ENCODE results near the gene LRP1B. TPM values are rescaled to one million over a fixed set of nuclear protein-coding genes. Genes with fewer than 3 reads are reported as not detected.

LRP1B gene
- total and polyA plus RNA-seq, 4 donors: 0.01 to 0.84 (median 0.17) TPM

DNA sequence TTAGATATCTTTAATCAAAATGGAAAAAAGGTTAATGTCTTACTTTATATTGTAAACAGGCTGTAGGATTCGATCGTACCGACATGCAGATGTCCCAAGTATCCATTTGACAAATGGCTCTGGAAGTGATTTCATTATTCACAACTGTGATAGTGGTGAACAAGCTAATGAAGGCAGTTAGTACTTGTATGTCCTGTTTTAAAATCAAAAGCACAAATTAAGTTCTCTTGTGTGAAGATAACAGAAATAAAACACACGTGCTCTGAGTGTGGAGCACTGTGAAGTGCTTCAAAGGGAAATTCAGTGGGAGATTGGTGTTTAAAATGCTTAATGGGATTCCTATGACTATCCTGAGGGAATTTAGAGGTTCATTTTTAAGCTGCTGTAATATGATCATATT is 8.6 kb upstream of the LRP1B start:
- Histone ChIP-seq H3K9ac (ENCODE audit: low read depth in 1 of 2, low read length in 2 of 2) (no peak overlapping the region), H3K27ac (ENCODE audit: low read depth in 1 of 2, low read length in 2 of 2) (no peak overlapping the region), H3K4me1 (ENCODE audit: control insufficient read depth in 4 of 4, insufficient read depth in 4 of 4, low read length in 3 of 4) (no peaks in the 10 kb centered on the region), H3K36me3 (ENCODE audit: control insufficient read depth in 4 of 4, insufficient read depth in 3 of 4, low read depth in 1 of 4, low read length in 3 of 4) (no peaks in the 10 kb centered on the region), H3K9me3 (ENCODE audit: control insufficient read depth in 4 of 4, low read length in 3 of 4) (no peaks in the 10 kb centered on the region), H3K4me3 (ENCODE audit: low read depth in 1 of 3, low read length in 3 of 3) (no peak overlapping the region), H3K27me3 (ENCODE audit: control insufficient read depth in 4 of 4, insufficient read depth in 4 of 4, low read length in 3 of 4) (peaks cover 0 to 4% (median 0%) of the 10 kb centered on the region in 4 donors)
- DNase-seq (ENCODE audit: low spot score): no peak
- TF ChIP-seq ATF3 (IDR thresholded peaks at IDR 0.05) (no peak), SP1 (IDR thresholded peaks at IDR 0.05) (no peak), HNF4A (conservative IDR thresholded peaks at IDR 0.05) (no peak)
- TF ChIP-seq, protein P1, sequence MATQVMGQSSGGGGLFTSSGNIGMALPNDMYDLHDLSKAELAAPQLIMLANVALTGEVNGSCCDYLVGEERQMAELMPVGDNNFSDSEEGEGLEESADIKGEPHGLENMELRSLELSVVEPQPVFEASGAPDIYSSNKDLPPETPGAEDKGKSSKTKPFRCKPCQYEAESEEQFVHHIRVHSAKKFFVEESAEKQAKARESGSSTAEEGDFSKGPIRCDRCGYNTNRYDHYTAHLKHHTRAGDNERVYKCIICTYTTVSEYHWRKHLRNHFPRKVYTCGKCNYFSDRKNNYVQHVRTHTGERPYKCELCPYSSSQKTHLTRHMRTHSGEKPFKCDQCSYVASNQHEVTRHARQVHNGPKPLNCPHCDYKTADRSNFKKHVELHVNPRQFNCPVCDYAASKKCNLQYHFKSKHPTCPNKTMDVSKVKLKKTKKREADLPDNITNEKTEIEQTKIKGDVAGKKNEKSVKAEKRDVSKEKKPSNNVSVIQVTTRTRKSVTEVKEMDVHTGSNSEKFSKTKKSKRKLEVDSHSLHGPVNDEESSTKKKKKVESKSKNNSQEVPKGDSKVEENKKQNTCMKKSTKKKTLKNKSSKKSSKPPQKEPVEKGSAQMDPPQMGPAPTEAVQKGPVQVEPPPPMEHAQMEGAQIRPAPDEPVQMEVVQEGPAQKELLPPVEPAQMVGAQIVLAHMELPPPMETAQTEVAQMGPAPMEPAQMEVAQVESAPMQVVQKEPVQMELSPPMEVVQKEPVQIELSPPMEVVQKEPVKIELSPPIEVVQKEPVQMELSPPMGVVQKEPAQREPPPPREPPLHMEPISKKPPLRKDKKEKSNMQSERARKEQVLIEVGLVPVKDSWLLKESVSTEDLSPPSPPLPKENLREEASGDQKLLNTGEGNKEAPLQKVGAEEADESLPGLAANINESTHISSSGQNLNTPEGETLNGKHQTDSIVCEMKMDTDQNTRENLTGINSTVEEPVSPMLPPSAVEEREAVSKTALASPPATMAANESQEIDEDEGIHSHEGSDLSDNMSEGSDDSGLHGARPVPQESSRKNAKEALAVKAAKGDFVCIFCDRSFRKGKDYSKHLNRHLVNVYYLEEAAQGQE (IDR thresholded peaks at IDR 0.05): no peak
- 56% methylated on average over 4 of the region's 4 CpGs for WGBS

GRCh38 chr2:142136571-142136970 is 5.8 kb upstream of the LRP1B start:
- no peak overlapping the region for H3K9ac ChIP-seq (ENCODE audit: low read depth in 1 of 2, low read length in 2 of 2)
- no peaks in the 10 kb centered on the region for H3K9me3 ChIP-seq (ENCODE audit: control insufficient read depth in 4 of 4, low read length in 3 of 4)
- no peak overlapping the region for H3K27ac ChIP-seq (ENCODE audit: low read depth in 1 of 2, low read length in 2 of 2)
- H3K4me1 ChIP-seq (ENCODE audit: control insufficient read depth in 4 of 4, insufficient read depth in 4 of 4, low read length in 3 of 4): peaks cover 0 to 3% (median under 1%) of the 10 kb centered on the region in 4 donors
- TF ChIP-seq EGR1 (IDR thresholded peaks at IDR 0.05; ENCODE audit: low read depth in 2 of 2) (no peak), NR2F2 (IDR thresholded peaks at IDR 0.05) (no peak), FOXA2 (IDR thresholded peaks at IDR 0.05) (no peak), JUND (IDR thresholded peaks at IDR 0.05) (no peak), SP1 (IDR thresholded peaks at IDR 0.05) (no peak)
- TF ChIP-seq, protein P2, sequence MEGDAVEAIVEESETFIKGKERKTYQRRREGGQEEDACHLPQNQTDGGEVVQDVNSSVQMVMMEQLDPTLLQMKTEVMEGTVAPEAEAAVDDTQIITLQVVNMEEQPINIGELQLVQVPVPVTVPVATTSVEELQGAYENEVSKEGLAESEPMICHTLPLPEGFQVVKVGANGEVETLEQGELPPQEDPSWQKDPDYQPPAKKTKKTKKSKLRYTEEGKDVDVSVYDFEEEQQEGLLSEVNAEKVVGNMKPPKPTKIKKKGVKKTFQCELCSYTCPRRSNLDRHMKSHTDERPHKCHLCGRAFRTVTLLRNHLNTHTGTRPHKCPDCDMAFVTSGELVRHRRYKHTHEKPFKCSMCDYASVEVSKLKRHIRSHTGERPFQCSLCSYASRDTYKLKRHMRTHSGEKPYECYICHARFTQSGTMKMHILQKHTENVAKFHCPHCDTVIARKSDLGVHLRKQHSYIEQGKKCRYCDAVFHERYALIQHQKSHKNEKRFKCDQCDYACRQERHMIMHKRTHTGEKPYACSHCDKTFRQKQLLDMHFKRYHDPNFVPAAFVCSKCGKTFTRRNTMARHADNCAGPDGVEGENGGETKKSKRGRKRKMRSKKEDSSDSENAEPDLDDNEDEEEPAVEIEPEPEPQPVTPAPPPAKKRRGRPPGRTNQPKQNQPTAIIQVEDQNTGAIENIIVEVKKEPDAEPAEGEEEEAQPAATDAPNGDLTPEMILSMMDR (IDR thresholded peaks at IDR 0.05; ENCODE audit: low read depth, low read length, missing input control): no peak
- peaks cover 0 to 4% (median 0%) of the 10 kb centered on the region in 4 donors for H3K27me3 ChIP-seq (ENCODE audit: control insufficient read depth in 4 of 4, insufficient read depth in 4 of 4, low read length in 3 of 4)
- H3K4me3 ChIP-seq (ENCODE audit: low read depth in 1 of 3, low read length in 3 of 3): no peak overlapping the region
- no peaks in the 10 kb centered on the region for H3K36me3 ChIP-seq (ENCODE audit: control insufficient read depth in 4 of 4, insufficient read depth in 3 of 4, low read depth in 1 of 4, low read length in 3 of 4)
- no peak for DNase-seq (ENCODE audit: low spot score)

- DNase-seq (ENCODE audit: low spot score): no peak
- Histone ChIP-seq H3K27me3 (ENCODE audit: control insufficient read depth in 4 of 4, insufficient read depth in 4 of 4, low read length in 3 of 4) (peaks cover 0 to 4% (median 0%) of the 10 kb centered on the region in 4 donors), H3K9me3 (ENCODE audit: control insufficient read depth in 4 of 4, low read length in 3 of 4) (no peaks in the 10 kb centered on the region), H3K27ac (ENCODE audit: low read depth in 1 of 2, low read length in 2 of 2) (no peak overlapping the region), H3K4me1 (ENCODE audit: control insufficient read depth in 4 of 4, insufficient read depth in 4 of 4, low read length in 3 of 4) (peaks cover 0 to 14% (median 9%) of the 10 kb centered on the region in 4 donors), H3K9ac (ENCODE audit: low read depth in 1 of 2, low read length in 2 of 2) (no peak overlapping the region), H3K4me3 (ENCODE audit: low read depth in 1 of 3, low read length in 3 of 3) (no peak overlapping the region), H3K36me3 (ENCODE audit: control insufficient read depth in 4 of 4, insufficient read depth in 3 of 4, low read depth in 1 of 4, low read length in 3 of 4) (no peaks in the 10 kb centered on the region)
- WGBS: 81% methylated on average over 3 of the region's 3 CpGs
- no peak for TF ChIP-seq HNF4A (conservative IDR thresholded peaks at IDR 0.05)
- TF ChIP-seq EGR1 (IDR thresholded peaks at IDR 0.05; ENCODE audit: low read depth in 2 of 2): no peak
- TF ChIP-seq, protein P2 (IDR thresholded peaks at IDR 0.05; ENCODE audit: low read depth, low read length, missing input control): no peak
- no peak for TF ChIP-seq YY1 (IDR thresholded peaks at IDR 0.05)
- TF ChIP-seq FOXA2 (IDR thresholded peaks at IDR 0.05): no peak
- no peak for TF ChIP-seq RXRA (IDR thresholded peaks at IDR 0.05)
- TF ChIP-seq, protein P1 (IDR thresholded peaks at IDR 0.05): no peak
- TF ChIP-seq FOXA1 (IDR thresholded peaks at IDR 0.05): no peak
- no peak for TF ChIP-seq ATF3 (IDR thresholded peaks at IDR 0.05)
- TF ChIP-seq SP1 (IDR thresholded peaks at IDR 0.05): no peak
These were observed 4.1 kb upstream of the LRP1B start for GRCh38 chr2:142134911-142135310.
